Activated CD8-positive, alpha-beta memory T cell treated with anti-CD3 and anti-CD28 coated beads for 48 hours (primary cell): Measurements from ENCODE around the gene PDZD2.
"Not testable (repeated sequence)": the region's sequence is repeated elsewhere in the genome, so short reads cannot be mapped to it uniquely, and the experiment has no call there.

Experiments used
- DNase-seq, 3 experiments: peaks; one replicate each; pipeline ENCODE4 v3.0.0-alpha.2; 2020; ENCODE audit warnings: low read depth in 2 of 3, low spot score in 2 of 3

The PDZD2 gene

DNA sequence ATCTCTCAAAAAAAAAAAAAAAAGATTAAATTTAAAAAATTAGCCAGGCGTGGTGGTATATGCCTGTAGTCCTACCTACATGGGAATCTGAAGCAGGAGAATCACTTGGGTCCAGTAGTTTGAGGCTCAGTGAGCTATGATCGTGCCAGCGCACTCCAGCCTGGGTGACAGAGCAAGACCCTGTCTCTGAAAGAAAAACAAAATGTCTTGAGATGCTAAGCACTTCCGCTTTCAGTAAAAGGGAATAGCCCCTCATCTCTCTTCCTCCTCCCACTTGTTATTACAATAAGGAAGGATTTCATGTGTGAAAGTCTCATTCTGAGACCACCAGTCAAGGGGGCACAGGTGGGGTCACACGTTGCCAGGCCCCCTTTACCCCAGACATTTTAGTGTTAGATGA is 455.8 kb downstream of the PDZD2 start:
- no peak for DNase-seq

DNA sequence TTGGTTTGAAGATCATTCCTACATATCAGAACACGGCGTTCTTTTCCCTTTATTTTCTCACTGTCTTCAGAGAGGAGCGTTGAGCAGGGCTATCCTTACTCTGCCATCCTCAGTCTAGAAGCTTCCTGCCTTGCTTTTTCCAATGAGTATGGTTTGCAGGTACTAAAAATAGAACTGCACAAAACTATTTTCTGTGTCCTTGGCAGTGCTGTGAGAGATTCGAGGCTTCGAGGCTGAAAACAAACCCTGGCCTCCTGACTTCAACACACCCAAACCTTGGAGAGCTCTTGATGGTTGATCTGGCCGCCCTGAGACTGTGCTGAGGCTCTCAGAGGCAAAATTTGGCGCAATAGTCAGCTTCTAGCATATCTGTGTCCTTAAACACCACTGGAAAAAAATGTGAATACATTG is 456.3 kb downstream of the PDZD2 start:
- no peak for DNase-seq

DNA sequence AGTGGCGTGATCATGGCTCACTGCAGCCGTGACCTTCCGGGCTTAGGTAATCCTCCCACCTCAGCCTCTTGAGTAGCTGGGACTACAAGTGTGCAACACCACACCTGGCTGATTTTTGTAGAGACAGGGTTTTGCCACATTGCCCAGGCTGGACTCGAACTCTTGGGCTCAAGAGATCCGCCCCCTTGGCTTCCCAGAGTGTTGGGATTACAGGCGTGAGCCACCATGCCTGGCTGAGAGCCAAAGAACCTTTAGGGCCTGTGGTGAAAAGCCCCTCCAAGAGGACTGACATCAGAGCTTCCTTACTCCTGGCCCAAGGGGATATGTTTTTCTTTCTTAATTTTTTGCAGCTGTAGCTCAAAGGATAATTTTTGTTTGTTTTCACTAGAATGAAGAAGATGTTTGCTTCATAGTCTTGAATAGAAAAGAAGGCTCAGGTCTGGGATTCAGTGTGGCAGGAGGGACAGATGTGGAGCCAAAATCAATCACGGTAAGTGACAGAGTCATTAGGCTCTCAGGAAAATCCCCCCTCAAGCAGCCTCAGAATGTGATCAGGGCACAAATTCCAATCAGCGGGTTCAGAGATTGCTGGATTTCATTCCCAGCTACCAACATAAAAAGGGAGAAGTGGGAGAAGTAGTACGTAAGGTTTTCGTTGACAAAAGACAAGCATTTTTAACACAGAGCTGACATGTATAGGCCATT is 458.1 kb downstream of the PDZD2 start:
- no peak for DNase-seq

DNA sequence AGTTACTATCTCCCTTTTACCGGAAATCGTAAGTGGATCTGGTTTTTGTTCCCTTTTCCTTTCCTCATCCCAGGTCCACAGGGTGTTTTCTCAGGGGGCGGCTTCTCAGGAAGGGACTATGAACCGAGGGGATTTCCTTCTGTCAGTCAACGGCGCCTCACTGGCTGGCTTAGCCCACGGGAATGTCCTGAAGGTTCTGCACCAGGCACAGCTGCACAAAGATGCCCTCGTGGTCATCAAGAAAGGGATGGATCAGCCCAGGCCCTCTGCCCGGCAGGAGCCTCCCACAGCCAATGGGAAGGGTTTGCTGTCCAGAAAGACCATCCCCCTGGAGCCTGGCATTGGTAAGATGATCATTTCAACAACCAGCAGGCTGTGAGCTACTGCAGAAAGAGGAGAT is 459.4 kb downstream of the PDZD2 start:
- no peak for DNase-seq

DNA sequence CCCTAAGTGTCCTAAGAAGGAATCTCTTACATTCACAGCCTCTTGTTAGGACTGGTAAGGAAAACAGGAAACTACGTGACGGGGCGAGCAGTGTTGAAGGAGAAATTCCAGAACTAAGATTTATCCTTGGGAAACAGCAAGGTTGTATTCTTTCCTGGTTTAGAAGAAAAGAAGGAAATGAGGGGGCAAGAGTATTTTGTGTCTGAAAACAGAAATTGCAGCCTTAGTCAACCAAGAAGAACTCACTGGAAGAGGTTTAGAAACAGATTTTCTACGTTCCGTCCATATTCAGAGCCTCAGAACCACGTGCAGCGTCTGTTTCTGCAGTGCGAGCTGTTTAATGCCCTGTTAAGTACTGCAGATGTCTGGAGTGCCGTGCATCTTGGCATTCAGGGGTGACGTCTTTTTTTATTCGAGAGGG is 460.0 kb downstream of the PDZD2 start:
- DNase-seq = no peak

DNA sequence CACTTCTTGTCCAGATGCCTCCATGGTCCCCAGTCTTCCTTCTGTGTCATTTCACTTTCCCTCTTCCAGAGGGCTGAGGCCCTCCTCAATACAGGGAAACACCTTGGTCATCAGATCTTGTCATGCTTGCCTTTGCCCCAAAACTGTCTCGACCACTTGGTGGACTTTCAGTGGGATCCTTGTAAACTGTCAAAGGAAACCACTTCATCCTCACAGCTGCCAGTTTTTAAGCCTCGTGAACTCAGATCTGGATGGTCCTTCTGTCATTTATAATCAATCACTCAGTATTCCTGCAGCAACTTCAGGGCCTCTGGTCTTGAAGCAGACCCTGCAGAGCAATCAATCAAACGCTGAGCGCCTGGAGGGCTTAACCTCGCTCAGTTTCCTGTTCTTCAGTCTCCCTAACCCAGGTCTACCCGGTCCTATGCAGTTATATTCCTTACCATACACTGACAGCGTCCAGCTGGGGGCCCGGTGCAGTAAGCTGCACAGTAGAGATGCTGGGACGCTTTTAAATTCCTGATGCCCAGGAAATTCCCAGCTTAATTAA is 460.6 kb downstream of the PDZD2 start:
- DNase-seq = no peak

DNA sequence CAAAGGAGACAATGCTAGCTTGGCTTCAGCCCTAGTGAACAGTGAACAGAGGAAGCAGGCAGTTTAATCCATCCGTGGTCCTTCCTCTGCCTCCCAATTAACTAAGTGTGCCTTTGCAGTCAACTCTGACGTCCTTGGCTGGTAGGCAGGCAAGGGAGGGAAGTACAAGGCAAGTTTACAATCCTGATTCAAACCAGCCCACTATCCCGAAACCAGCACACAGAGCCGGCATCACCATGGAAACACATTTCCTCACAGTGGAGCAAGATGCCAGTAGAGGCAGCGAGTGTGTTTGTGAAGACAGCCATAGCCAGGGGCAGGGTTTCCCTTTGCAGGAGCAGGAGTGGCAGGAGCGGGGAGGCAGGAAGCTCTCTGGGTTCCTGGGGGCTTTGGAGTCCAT is 461.3 kb downstream of the PDZD2 start:
- DNase-seq = no peak

DNA sequence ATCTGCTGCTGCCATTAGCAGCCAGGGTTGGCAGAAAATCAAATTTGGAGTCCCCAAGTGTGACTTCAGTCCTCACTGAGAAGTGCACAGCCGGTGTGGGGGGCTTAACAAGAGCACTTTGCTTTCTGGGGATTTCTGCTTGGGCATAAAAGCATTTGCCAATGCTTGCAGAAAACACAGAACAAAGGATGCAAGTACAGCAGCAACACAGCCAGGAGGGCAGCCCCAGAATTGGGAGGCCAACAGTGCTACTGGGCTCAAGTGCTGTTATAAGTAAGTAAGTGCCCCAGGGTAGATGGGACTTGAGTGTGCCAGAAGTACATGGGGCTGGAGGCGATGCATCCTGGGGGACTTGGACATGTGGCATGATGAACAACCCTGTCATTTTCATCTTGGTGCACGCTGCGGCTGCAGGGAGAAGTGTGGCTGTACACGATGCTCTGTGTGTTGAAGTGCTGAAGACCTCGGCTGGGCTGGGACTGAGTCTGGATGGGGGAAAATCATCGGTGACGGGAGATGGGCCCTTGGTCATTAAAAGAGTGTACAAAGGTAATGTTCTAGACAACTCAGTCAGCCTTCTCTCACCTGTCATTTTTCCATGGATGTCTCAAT is 461.9 kb downstream of the PDZD2 start:
- no peak for DNase-seq

DNA sequence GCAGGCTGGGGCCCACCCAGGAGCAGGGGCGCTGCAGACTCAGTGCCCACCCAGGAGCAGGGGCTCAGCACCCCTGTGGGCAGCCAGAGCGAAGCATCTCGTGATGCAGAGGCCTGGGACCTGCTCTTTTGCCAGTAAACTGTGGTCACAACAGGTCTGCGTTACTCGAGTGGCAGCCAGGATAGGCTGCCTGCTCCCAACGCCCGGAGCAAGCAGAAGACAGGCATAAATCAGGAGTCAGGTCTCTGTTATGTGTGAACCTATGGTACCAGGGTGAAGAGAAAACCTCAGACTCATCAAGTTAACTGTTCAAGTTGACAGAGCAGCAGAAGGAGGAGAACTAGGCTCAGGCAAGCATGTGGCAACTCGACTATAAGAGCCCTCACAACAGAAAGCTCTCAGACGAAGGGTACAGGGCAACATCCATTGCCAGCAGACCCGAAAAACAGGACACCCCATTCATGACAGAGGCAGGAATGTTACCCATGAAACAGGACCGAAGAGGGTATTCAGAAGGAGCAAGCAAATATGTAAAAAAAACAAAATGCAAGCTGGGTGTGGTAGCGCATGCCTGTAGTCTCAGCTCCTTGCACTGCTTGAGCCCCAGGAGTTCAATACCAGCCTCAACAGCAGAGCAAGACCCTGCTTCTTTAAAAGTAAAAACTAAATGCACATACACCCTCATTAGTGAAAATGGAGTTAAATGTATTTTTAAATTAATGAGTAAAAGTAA is 463.5 kb downstream of the PDZD2 start:
- no peak for DNase-seq

DNA sequence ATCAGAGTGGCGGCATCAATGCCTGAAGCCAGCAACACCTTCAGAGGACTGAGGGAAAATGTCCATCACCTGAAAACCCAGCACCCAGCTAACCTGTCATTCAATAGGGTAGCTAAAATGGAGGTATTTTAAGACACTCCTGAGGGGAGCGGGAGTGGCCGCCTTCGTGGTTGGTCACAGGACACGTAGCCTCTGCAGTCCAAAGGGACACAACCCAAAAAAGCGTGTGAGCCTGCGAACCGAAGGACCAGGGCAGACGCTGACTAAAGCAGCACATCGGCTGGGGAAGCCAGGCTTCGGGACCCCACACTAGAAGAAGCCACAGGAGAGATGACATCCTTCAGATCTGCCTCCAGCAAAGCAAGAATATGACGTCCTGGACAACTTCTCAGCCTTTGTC is 464.6 kb downstream of the PDZD2 start:
- no peak for DNase-seq

DNA sequence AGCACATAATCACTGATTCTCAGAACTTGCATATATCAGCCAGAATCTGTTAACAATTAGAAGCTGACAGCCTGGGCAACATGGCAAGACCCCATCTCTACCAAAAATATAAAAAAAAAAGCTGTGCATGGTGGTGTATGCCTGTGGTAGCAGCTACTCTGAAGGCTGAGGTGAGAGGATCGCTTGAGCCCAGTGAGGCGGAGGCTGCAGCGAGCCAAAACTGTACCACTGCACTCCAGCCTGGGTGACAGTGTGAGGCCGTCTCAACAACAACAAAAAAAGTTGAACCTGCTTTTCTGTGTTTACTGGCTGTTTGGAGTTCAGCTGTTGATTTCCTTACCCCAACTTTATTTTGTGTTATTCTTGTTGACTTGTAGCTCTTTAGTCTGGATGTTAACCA is 468.4 kb downstream of the PDZD2 start:
- DNase-seq = no peak

DNA sequence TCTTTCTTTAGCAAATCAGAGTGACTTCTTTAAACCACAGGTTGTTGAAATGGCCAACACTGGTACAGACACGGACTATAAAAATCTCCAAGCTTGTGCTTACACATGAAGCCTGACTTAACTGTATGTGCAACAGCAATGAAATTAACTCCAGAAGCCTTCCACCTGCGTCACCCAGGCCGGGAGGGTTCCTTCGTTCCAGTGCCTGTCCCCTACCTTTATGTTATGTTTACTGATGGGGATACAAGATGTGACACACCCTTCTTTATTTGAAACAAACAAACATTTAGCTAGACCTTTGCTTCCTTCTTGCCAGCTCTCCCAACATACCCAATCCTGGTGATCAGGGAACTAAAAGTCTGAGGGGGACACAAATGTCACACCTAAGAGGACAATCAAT is 469.2 kb downstream of the PDZD2 start:
- DNase-seq = no peak

DNA sequence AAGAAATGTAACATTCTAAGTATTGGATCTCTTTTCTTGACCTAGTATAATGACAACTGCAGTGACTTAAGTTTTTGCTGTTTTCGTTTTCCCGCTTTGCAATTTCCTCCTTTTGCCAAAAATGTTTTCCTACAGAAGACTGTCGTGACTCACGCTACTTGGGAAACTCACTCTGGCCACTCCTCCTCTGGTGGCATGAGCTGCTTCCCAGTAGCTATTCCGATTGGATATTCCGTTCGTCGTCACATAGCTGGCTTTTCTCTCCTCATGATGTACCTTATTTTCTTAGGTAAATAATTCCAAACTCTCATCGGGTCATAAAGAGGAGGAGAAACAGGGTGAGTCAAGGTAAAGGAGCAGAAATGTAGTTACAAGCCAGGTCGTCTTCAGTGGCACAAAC is 470.3 kb downstream of the PDZD2 start:
- DNase-seq = no peak

DNA sequence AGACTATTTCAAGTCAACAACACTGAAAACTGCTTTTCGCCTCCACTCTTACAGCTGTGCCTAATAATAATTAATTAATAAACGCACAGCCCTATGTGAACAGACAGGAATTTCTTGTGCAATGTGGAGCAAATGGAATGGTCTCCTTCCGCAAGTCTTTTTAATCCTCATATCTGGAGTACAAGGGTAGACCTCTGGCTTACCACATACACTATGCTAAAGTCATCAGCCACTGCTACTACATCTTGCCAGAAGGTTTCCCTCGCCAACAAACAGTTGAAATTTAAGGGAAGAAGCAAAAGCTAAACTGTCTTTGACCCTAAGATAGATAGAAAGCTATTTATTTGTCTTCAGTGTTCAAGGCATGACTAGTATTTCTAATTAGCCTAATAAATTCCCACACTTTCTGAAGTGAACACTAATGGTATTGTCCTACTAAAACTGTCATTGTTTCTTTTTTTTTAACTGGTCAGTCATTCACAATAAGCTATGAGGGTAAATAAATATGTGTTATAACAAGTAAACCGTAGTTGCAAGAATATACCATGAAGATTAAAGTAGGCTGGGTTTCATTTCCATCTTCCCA is 471.3 kb downstream of the PDZD2 start:
- DNase-seq = no peak

DNA sequence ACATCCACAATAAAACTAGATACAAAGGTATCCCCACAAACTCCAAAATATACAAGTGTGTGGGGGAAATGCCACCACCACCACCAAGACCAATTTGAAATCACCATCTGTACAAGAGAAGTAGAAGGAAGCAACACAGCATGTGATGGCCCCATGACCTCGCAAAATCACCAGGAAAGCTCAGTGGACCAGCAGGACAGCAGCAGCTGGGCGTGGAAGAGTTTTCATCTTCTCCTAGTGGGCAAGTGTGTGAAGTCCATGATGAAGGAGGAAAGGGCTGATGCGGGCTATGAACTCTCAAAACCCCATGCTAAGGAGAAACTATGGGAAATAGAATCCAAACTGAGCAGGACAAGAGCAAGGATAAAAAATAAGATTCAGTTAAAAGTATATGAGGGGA is 477.1 kb downstream of the PDZD2 start:
- no peak for DNase-seq

DNA sequence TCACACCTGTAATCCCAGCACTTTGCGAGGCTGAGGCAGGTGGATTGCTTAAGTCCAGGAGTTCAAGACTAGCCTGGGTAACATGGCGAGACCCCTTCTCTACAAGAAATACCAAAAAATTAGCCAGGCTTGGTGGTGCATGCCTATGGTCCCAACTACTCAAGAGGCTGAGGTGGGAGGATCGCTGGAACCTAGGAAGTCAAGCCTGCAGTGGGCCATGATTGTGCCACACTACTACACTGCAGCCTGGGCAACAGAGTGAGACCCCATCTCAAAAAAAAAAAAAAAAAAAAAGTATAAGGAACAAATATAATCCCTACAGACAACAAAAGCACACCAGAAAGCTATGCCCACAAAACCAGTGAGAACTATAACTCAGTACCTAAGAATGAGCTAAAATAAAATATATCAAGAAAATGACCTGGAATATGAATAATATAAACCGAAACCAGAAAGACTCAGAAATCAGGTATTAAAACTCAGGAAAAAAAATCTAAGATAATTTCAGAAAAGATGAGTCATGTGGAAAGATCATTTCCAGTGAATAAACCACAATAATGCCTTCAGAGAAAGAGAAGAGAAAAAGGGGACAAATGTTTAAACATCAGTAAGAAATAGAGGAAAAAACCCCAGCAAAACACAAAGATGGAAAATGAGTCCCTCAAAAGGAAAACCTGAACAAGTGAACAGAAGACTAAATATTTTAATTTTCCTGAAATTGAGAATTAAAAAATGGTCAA is 477.8 kb downstream of the PDZD2 start:
- DNase-seq = no peak

DNA sequence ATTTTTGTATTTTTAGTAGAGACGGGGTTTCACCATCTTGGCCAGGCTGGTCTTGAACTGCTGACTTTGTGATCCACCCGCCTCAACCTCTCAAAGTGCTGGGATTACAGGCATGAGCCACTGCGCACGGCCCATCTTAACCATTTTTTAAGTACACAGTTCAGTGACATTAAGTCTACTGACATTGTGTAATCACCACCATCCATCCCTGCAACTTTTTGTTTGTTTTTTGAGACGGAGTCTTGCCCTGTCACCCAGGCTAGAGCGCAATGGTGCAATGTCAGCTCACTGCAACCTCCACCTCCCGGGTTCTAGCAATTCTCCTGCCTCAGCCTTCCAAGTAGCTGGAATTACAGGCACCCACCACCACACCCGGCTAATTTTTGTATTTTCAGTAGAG is 480.0 kb downstream of the PDZD2 start:
- not testable (repeated sequence) for DNase-seq

DNA sequence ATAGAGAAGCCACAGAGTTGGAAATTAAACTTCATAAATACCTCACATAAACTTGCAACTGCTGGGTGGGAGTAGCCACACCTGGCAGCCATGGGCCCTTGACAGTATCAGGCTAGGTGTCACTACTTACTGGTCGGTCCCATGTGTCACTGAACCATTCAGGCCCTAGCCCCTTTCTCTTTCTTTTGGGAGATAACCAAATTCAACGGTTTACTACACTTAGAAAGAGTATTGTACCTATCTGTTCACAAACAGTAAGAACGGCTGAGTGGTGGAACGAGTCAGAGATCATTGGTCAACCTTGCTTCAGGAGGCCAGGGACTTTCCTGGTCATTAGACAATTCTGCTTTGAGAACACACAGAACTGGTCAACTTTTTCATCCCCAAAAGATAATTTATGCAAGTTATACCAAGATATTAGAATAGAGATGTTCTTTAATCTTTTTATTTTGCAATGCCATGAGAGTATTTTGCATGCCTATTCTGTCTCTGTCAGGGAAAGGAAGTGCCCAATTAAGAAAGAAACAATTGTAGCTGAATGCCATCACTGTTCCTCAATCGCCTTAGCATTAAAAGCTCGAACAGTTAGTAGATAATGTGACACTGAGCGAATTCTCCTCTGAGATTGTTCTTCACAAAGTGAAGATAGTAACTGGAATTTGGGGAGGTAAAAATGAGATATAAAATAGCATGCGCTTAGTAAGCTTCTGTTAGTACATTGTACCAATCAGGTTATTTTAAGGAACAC is 484.3 kb downstream of the PDZD2 start:
- no peak for DNase-seq

DNA sequence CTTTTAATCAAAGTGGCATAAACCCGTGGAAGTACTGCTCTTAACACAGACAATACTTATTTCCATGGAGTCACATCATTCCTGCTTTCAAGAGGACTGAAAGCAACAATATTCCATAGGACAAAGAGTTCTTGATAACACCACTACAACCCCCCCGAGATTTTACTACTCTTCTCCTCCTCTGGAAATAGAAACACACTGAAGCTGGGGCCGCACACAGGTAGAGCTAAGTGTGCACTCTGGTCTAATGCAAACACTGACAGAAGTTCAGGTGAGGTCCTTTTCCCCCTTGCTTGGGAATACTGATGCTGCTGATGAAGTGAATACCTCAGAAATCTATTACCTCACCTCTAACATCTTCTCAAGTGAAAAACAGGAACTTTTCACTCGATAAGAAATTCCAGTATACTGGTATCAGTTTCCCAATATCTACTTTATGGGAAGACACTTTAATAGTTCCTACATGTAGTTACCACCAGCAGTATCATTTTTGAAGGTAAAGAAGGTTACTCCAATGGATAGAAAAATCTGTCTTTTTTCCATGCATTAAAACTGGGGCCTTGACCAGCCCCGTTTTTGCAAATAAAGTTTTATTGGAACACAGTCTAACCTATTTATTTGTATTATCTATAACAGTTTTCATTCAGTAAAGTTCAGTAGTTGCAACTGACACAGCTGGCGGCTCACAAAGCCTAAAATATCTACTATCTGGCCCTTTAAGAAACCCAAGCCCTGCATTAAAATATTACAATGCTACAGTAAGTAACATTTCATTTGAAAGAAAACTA is 485.2 kb downstream of the PDZD2 start:
- DNase-seq = no peak

DNA sequence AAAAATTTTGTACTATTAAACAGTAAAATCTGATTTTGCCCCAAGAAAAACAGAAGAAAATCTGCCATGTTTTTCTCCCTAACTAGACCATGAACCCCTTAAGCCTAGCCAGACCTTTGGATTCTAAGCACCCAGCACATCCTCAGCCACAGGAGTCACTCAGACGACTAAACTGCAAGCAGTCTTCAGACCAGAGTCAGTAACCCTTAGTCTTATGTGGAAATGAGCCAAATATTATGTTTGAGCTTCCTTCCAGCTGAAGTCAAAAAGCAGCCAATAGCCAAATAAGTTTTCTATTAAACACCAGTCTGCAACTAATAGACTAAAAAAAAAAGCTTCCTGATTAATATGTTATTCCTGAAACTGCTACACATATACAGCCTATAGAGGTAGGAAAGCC is 487.8 kb downstream of the PDZD2 start:
- no peak for DNase-seq
